Activated CD4-positive, alpha-beta T cell treated with anti-CD3 and anti-CD28 coated beads for 36 hours (primary cell): Measurements from ENCODE around the gene CYTIP. TPM values are rescaled to one million over a fixed set of nuclear protein-coding genes. Genes with fewer than 3 reads are reported as not detected.
A peak's percentile ranks its signal among the peaks of the same experiment; 100 is the strongest.

Experiments used
- ATAC-seq: fragments of 200-7000 bp; cut with Tn5 transposase; one replicate; pipeline ENCODE4 v1.10.0; 2021; ENCODE audit warnings: mild to moderate bottlenecking, moderate library complexity
- CTCF ChIA-PET: fragments of 350-600 bp; sonication (Branson Sonifier 250); formaldehyde crosslinking; loops from one replicate; lab custom pipeline; 2021; ENCODE audit warnings: antibody characterized with exemption; lab: Charles Lee
- POLR2A ChIA-PET: fragments of 350-600 bp; sonication (Branson Sonifier 250); formaldehyde crosslinking; loops from one replicate; lab custom pipeline; 2021; ENCODE audit warnings: antibody characterized with exemption, inconsistent platforms; lab: Charles Lee
- DNase-seq: peaks from one replicate; pipeline ENCODE4 v3.0.0-alpha.2; 2020
- H3K27ac Mint-ChIP-seq: one replicate; pipeline ENCODE4 v1.8.0; 2021; ENCODE audit warnings: mixed read lengths
- H3K27me3 Mint-ChIP-seq: one replicate; pipeline ENCODE4 v1.8.0; 2021; ENCODE audit warnings: mixed read lengths
- H3K36me3 Mint-ChIP-seq: one replicate; pipeline ENCODE4 v1.8.0; 2021; ENCODE audit warnings: low read depth, mixed read lengths
- H3K4me1 Mint-ChIP-seq: one replicate; pipeline ENCODE4 v1.8.0; 2021; ENCODE audit warnings: mixed read lengths
- H3K4me3 Mint-ChIP-seq: one replicate; pipeline ENCODE4 v1.8.0; 2021; ENCODE audit warnings: mild to moderate bottlenecking, moderate library complexity, mixed read lengths
- H3K9me3 Mint-ChIP-seq: one replicate; pipeline ENCODE4 v1.8.0; 2021; ENCODE audit warnings: low read depth, mixed read lengths
- intact Hi-C, 2 experiments: fragments of 100-400 bp; cut with DNase I in 1 of 2; cut with micrococcal nuclease in 1 of 2; formaldehyde crosslinking; loops; one replicate each; pipeline versions ENCODE4 v1.14.2 to v1.15.1; 2022 to 2024; cut with DNase I, micrococcal nuclease
- total RNA-seq, 2 experiments: library from RNA; stranded (reverse); gene quantifications; one replicate each; pipeline ENCODE4 v1.2.3, GENCODE V29; 2021

The CYTIP gene
- total RNA-seq, 2 experiments from 2014 or later: 470 to 536 TPM

- ATAC-seq (no peak), DNase-seq (no peak)
- peak overlapping the region; percentile 95 for H3K27ac Mint-ChIP-seq
- no peaks in the 10 kb centered on the region for H3K9me3 Mint-ChIP-seq
- ChIA-PET CTCF (interaction anchor here (0.7 to 2.1 kb wide), 5 partner anchors 10 to 104 kb away, joined by 3 to 6 read pairs (median 5); no protein-coding TSS in a partner anchor), POLR2A (interaction anchor here (0.5 to 1.2 kb wide), 5 partner anchors 15 to 109 kb away, joined by 3 to 4 read pairs (median 3); partner anchors contain the start of gene CYTIP)
- H3K36me3 Mint-ChIP-seq: peaks cover 93% of the 10 kb centered on the region
- intact Hi-C loops: loop anchor here in 1 of 2 experiments (10.0 kb wide), 1 partner anchor 167 kb away; no protein-coding TSS in a partner anchor
- peaks cover 83% of the 10 kb centered on the region for H3K4me1 Mint-ChIP-seq
- H3K4me3 Mint-ChIP-seq: peak overlapping the region; percentile 93
- no peaks in the 10 kb centered on the region for H3K27me3 Mint-ChIP-seq
These were observed 16.0 kb downstream of the CYTIP start for GRCh38 chr2:157427922-157428303.

GRCh38 chr2:157427003-157427921 lies 16.6 kb downstream of the CYTIP start:
- H3K4me3 Mint-ChIP-seq: peak overlapping the region; percentile 93
- H3K27ac Mint-ChIP-seq: peak overlapping the region; percentile 95
- peaks cover 81% of the 10 kb centered on the region for H3K4me1 Mint-ChIP-seq
- CTCF ChIA-PET: interaction anchor here (0.6 to 3.1 kb wide), 7 partner anchors 9 to 122 kb away, joined by 3 to 19 read pairs (median 5); partner anchors contain the start of gene ERMN
- DNase-seq (no peak), ATAC-seq (peak; percentile 23)
- no peaks in the 10 kb centered on the region for H3K27me3 Mint-ChIP-seq
- POLR2A ChIA-PET: interaction anchor here (0.5 to 1.2 kb wide), 6 partner anchors 9 to 472 kb away, joined by 3 to 4 read pairs (median 3); no protein-coding TSS in a partner anchor
- peaks cover 91% of the 10 kb centered on the region for H3K36me3 Mint-ChIP-seq
- intact Hi-C loops: loop anchor here in 1 of 2 experiments (10.0 kb wide), 1 partner anchor 168 kb away; no protein-coding TSS in a partner anchor
- no peaks in the 10 kb centered on the region for H3K9me3 Mint-ChIP-seq

- H3K27ac Mint-ChIP-seq: peak overlapping the region; percentile 95
- DNase-seq (no peak), ATAC-seq (no peak)
- ChIA-PET CTCF (interaction anchor here (0.7 to 3.1 kb wide), 6 partner anchors 8 to 100 kb away, joined by 3 to 19 read pairs (median 3); partner anchors contain the start of gene ERMN), POLR2A (interaction anchor here (1.0 to 1.2 kb wide), 2 partner anchors 11 to 17 kb away, joined by 4 read pairs; no protein-coding TSS in a partner anchor)
- no peaks in the 10 kb centered on the region for H3K27me3 Mint-ChIP-seq
- intact Hi-C loops: loop anchor here in 1 of 2 experiments (10.0 kb wide), 1 partner anchor 168 kb away; no protein-coding TSS in a partner anchor
- H3K4me1 Mint-ChIP-seq: peaks cover 81% of the 10 kb centered on the region
- peaks cover 91% of the 10 kb centered on the region for H3K36me3 Mint-ChIP-seq
- H3K4me3 Mint-ChIP-seq: peak overlapping the region; percentile 93
- H3K9me3 Mint-ChIP-seq: no peaks in the 10 kb centered on the region
These were observed 17.4 kb downstream of the CYTIP start for GRCh38 chr2:157426477-157426994.

GRCh38 chr2:157424374-157424773 lies 19.5 kb downstream of the CYTIP start:
- intact Hi-C loops: loop anchor here in 1 of 2 experiments (10.0 kb wide), 1 partner anchor 170 kb away; no protein-coding TSS in a partner anchor
- Mint-ChIP-seq H3K9me3 (no peaks in the 10 kb centered on the region), H3K36me3 (peaks cover 90% of the 10 kb centered on the region), H3K4me1 (peaks cover 82% of the 10 kb centered on the region), H3K4me3 (no peak overlapping the region), H3K27ac (no peak overlapping the region), H3K27me3 (no peaks in the 10 kb centered on the region)
- POLR2A ChIA-PET: interaction anchor here (0.5 to 1.0 kb wide), 2 partner anchors 9 to 53 kb away, joined by 3 to 4 read pairs; no protein-coding TSS in a partner anchor
- no peak for DNase-seq
- CTCF ChIA-PET: interaction anchor here (0.6 to 7.1 kb wide), 8 partner anchors 9 to 128 kb away, joined by 3 to 50 read pairs (median 5); partner anchors contain the start of gene ERMN
- no peak for ATAC-seq

GRCh38 chr2:157421964-157422363 lies 21.9 kb downstream of the CYTIP start:
- H3K4me1 Mint-ChIP-seq: peaks cover 80% of the 10 kb centered on the region
- H3K27ac Mint-ChIP-seq: peak overlapping the region; percentile 93
- POLR2A ChIA-PET: interaction anchor here (0.6 to 4.6 kb wide), 10 partner anchors 10 to 151 kb away, joined by 3 to 25 read pairs (median 8); partner anchors contain the start of gene CYTIP
- CTCF ChIA-PET: interaction anchor here (1.2 to 7.1 kb wide), 12 partner anchors 11 to 120 kb away, joined by 3 to 50 read pairs (median 6); partner anchors contain the start of gene ERMN
- intact Hi-C loops: loop anchor here (1.0 to 10.0 kb wide), 5 partner anchors 9 to 173 kb away; no protein-coding TSS in a partner anchor
- DNase-seq (no peak), ATAC-seq (no peak)
- peak overlapping the region; percentile 52 for H3K4me3 Mint-ChIP-seq
- no peaks in the 10 kb centered on the region for H3K9me3 Mint-ChIP-seq
- peaks cover 88% of the 10 kb centered on the region for H3K36me3 Mint-ChIP-seq
- no peaks in the 10 kb centered on the region for H3K27me3 Mint-ChIP-seq

GRCh38 chr2:157421331-157421944 lies 22.5 kb downstream of the CYTIP start:
- H3K27ac Mint-ChIP-seq: peak overlapping the region; percentile 93
- no peak for ATAC-seq
- CTCF ChIA-PET: interaction anchor here (0.7 to 7.1 kb wide), 17 partner anchors 11 to 119 kb away, joined by 3 to 50 read pairs (median 4); partner anchors contain the start of genes CYTIP and ERMN
- POLR2A ChIA-PET: interaction anchor here (0.5 to 4.6 kb wide), 17 partner anchors 9 to 151 kb away, joined by 3 to 25 read pairs (median 6); partner anchors contain the start of gene CYTIP
- peak overlapping the region; percentile 52 for H3K4me3 Mint-ChIP-seq
- H3K4me1 Mint-ChIP-seq: peaks cover 79% of the 10 kb centered on the region
- intact Hi-C loops: loop anchor here (1.0 to 10.0 kb wide), 5 partner anchors 8 to 173 kb away; no protein-coding TSS in a partner anchor
- no peak for DNase-seq
- H3K9me3 Mint-ChIP-seq: no peaks in the 10 kb centered on the region
- peaks cover 87% of the 10 kb centered on the region for H3K36me3 Mint-ChIP-seq
- H3K27me3 Mint-ChIP-seq: no peaks in the 10 kb centered on the region

GRCh38 chr2:157420771-157421323 lies 23.0 kb downstream of the CYTIP start:
- H3K4me3 Mint-ChIP-seq: peak overlapping the region; percentile 52
- intact Hi-C loops: loop anchor here (1.0 to 10.0 kb wide), 5 partner anchors 8 to 174 kb away; no protein-coding TSS in a partner anchor
- DNase-seq: peak; percentile 60

GRCh38 chr2:157419031-157419575 lies 24.8 kb downstream of the CYTIP start:
- Mint-ChIP-seq H3K27me3 (no peaks in the 10 kb centered on the region), H3K27ac (peak overlapping the region; percentile 87), H3K9me3 (no peaks in the 10 kb centered on the region), H3K4me3 (peak overlapping the region; percentile 62), H3K4me1 (peaks cover 87% of the 10 kb centered on the region), H3K36me3 (peaks cover 88% of the 10 kb centered on the region)
- intact Hi-C loops: no loop called here
- ChIA-PET CTCF (interaction anchor here (0.8 to 7.1 kb wide), 11 partner anchors 8 to 113 kb away, joined by 3 to 42 read pairs (median 4); partner anchors contain the start of gene ERMN), POLR2A (interaction anchor here (0.6 to 4.6 kb wide), 10 partner anchors 15 to 265 kb away, joined by 3 to 25 read pairs (median 4); partner anchors contain the start of gene CYTIP)
- ATAC-seq: no peak
- peak; percentile 40 for DNase-seq

More at GRCh38 chr2:157420771-157421323, 23.0 kb downstream of the CYTIP start:
- CTCF ChIA-PET: interaction anchor here (0.7 to 7.1 kb wide), 16 partner anchors 10 to 119 kb away, joined by 3 to 50 read pairs (median 4); partner anchors contain the start of genes CYTIP and ERMN
- Mint-ChIP-seq H3K4me1 (peaks cover 78% of the 10 kb centered on the region), H3K9me3 (no peaks in the 10 kb centered on the region), H3K27ac (peak overlapping the region; percentile 93), H3K27me3 (no peaks in the 10 kb centered on the region), H3K36me3 (peaks cover 84% of the 10 kb centered on the region)
- POLR2A ChIA-PET: interaction anchor here (0.5 to 4.6 kb wide), 16 partner anchors 9 to 123 kb away, joined by 3 to 25 read pairs (median 6); partner anchors contain the start of gene CYTIP
- ATAC-seq: peak; percentile 57

- peaks cover 91% of the 10 kb centered on the region for H3K4me1 Mint-ChIP-seq
- ATAC-seq: no peak
- ChIA-PET POLR2A (interaction anchor here (0.6 to 4.6 kb wide), 12 partner anchors 9 to 266 kb away, joined by 3 to 25 read pairs (median 4); partner anchors contain the start of gene CYTIP), CTCF (interaction anchor here (0.6 to 7.1 kb wide), 16 partner anchors 9 to 112 kb away, joined by 3 to 42 read pairs (median 4); partner anchors contain the start of gene ERMN)
- intact Hi-C loops: loop anchor here in 1 of 2 experiments (1.0 kb wide), 1 partner anchor 59 kb away; no protein-coding TSS in a partner anchor
- no peaks in the 10 kb centered on the region for H3K9me3 Mint-ChIP-seq
- no peaks in the 10 kb centered on the region for H3K27me3 Mint-ChIP-seq
- H3K4me3 Mint-ChIP-seq: peak overlapping the region; percentile 56
- peak; percentile 50 for DNase-seq
- peaks cover 90% of the 10 kb centered on the region for H3K36me3 Mint-ChIP-seq
- H3K27ac Mint-ChIP-seq: peak overlapping the region; percentile 87
These were observed 25.6 kb downstream of the CYTIP start for GRCh38 chr2:157418239-157418641.
